IPS DF 4.7 (cell line): ENCODE results near the gene CPED1.
"Not testable (repeated sequence)": the region's sequence is repeated elsewhere in the genome, so short reads cannot be mapped to it uniquely, and the experiment has no call there.

ENCODE experiments used
- DNase-seq: peaks from one replicate; pipeline ENCODE4 v3.0.0-alpha.2; 2013; ENCODE audit warnings: low spot score; ENCODE audit errors: extremely low read depth

CPED1 gene

GRCh38 chr7:121069346-121070100 is 81.0 kb downstream of the CPED1 start:
- DNase-seq: no peak

- DNase-seq: no peak
Measured at GRCh38 chr7:121071132-121071531, 82.6 kb downstream of the CPED1 start.

GRCh38 chr7:121071662-121072061 is 83.2 kb downstream of the CPED1 start:
- DNase-seq: no peak

GRCh38 chr7:121072826-121073225 is 84.3 kb downstream of the CPED1 start:
- DNase-seq: no peak

GRCh38 chr7:121073463-121074099 is 85.1 kb downstream of the CPED1 start:
- no peak for DNase-seq

- not testable (repeated sequence) for DNase-seq
Measured at GRCh38 chr7:121075424-121075841, 86.9 kb downstream of the CPED1 start.

GRCh38 chr7:121075952-121076349 is 87.4 kb downstream of the CPED1 start:
- DNase-seq: no peak

- no peak for DNase-seq
Measured at GRCh38 chr7:121076350-121077164, 88.0 kb downstream of the CPED1 start.

- no peak for DNase-seq
Measured at GRCh38 chr7:121077165-121077630, 88.7 kb downstream of the CPED1 start.

GRCh38 chr7:121078701-121079227 is 90.3 kb downstream of the CPED1 start:
- DNase-seq: no peak

- DNase-seq: no peak
Measured at GRCh38 chr7:121079425-121080169, 91.1 kb downstream of the CPED1 start.

GRCh38 chr7:121080257-121080912 is 91.9 kb downstream of the CPED1 start:
- no peak for DNase-seq

- DNase-seq: no peak
Measured at GRCh38 chr7:121080913-121081326, 92.4 kb downstream of the CPED1 start.

- DNase-seq: no peak
Measured at GRCh38 chr7:121081327-121081936, 92.9 kb downstream of the CPED1 start.

GRCh38 chr7:121082400-121083101 is 94.0 kb downstream of the CPED1 start:
- DNase-seq: no peak

- DNase-seq: no peak
Measured at GRCh38 chr7:121083138-121083789, 94.8 kb downstream of the CPED1 start.

- no peak for DNase-seq
Measured at GRCh38 chr7:121083790-121084251, 95.3 kb downstream of the CPED1 start.

GRCh38 chr7:121084256-121084655 is 95.7 kb downstream of the CPED1 start:
- DNase-seq: no peak
